Measurements from ENCODE around the gene PRKAR2B. TPM values are rescaled to one million over a fixed set of nuclear protein-coding genes. Genes with fewer than 3 reads are reported as not detected.
"Not testable (repeated sequence)": the region's sequence is repeated elsewhere in the genome, so short reads cannot be mapped to it uniquely, and the experiment has no call there.

The PRKAR2B gene
- total and polyA plus RNA-seq, 2 of the 4 experiments (the other 2 are of a cell fraction) = 3.0 to 3.1 TPM

GRCh38 chr7:107093671-107094070, 49.2 kb downstream of the PRKAR2B start:
- H3K9me1 ChIP-seq (ENCODE audit: insufficient read depth, low read length); H3K14ac ChIP-seq (replicated peaks; ENCODE audit: low read depth, low read length); H3K27me3 ChIP-seq (ENCODE audit: control insufficient read depth, insufficient read depth, low read length); H2BK15ac ChIP-seq (ENCODE audit: low read depth, low read length); H3K79me1 ChIP-seq (ENCODE audit: low read depth in 1 of 2, low read length in 2 of 2); H2BK5ac ChIP-seq (ENCODE audit: low read depth, low read length, poor library complexity, severe bottlenecking); H2BK120ac ChIP-seq (ENCODE audit: low read depth, low read length); dilution Hi-C loops (cut with HindIII; ENCODE audit: low sequenced_read_pairs, unreplicated experiment); H2AK5ac ChIP-seq (ENCODE audit: low read depth, low read length); H3K4me2 ChIP-seq (ENCODE audit: low read depth, low read length); H2AFZ ChIP-seq (replicated peaks; ENCODE audit: low read length, poor library complexity); ATAC-seq (ENCODE audit: low read depth); intact Hi-C loops (cut with micrococcal nuclease); H3K56ac ChIP-seq (ENCODE audit: extremely low read depth, insufficient read depth, low read length); H3K18ac ChIP-seq (ENCODE audit: low read depth, low read length); H3K9me3 ChIP-seq (ENCODE audit: control insufficient read depth, insufficient read depth, low read length); CTCF ChIA-PET; H3K23ac ChIP-seq (ENCODE audit: low read depth, low read length); H3K4me3 ChIP-seq (ENCODE audit: insufficient read depth, low read depth, low read length); H4K5ac ChIP-seq (ENCODE audit: low read depth, low read length); H3K27ac ChIP-seq (ENCODE audit: insufficient read depth, low read length); H3K36me3 ChIP-seq (ENCODE audit: control insufficient read depth, insufficient read depth, low read length); DNase-seq; H2BK20ac ChIP-seq (ENCODE audit: low read depth, low read length); in situ Hi-C loops (cut with MboI; ENCODE audit: low sequenced_read_pairs); H4K20me1 ChIP-seq (ENCODE audit: insufficient read depth, low read length); BruUV-seq (replicated peaks); H3K4ac ChIP-seq (ENCODE audit: low read depth, low read length); H3K9ac ChIP-seq (ENCODE audit: low read depth, low read length); POLR2A ChIA-PET (ENCODE audit: unreplicated experiment); H4K8ac ChIP-seq (ENCODE audit: low read depth in 2 of 2, low read length in 2 of 2); H2AK9ac ChIP-seq (replicated peaks; ENCODE audit: low read depth, low read length, poor library complexity); H4K91ac ChIP-seq (ENCODE audit: insufficient read depth, low read depth, low read length); H3K4me1 ChIP-seq (ENCODE audit: control insufficient read depth, insufficient read depth, low read length): not testable (repeated sequence)
- no CpG with 5 or more reads among the region's 5 CpGs for WGBS, 2 experiments (ENCODE audit: extremely low coverage in 2 of 2, insufficient read length in 1 of 2)

GRCh38 chr7:107099154-107099553, 54.6 kb downstream of the PRKAR2B start:
- H2BK120ac ChIP-seq (ENCODE audit: low read depth, low read length); H3K27me3 ChIP-seq (ENCODE audit: control insufficient read depth, insufficient read depth, low read length); H3K27ac ChIP-seq (ENCODE audit: insufficient read depth, low read length); H3K9me3 ChIP-seq (ENCODE audit: control insufficient read depth, insufficient read depth, low read length); H3K23ac ChIP-seq (ENCODE audit: low read depth, low read length); H3K14ac ChIP-seq (replicated peaks; ENCODE audit: low read depth, low read length); H4K5ac ChIP-seq (ENCODE audit: low read depth, low read length); H3K4me1 ChIP-seq (ENCODE audit: control insufficient read depth, insufficient read depth, low read length); H3K56ac ChIP-seq (ENCODE audit: extremely low read depth, insufficient read depth, low read length); H3K9me1 ChIP-seq (ENCODE audit: insufficient read depth, low read length); H3K4me2 ChIP-seq (ENCODE audit: low read depth, low read length); intact Hi-C loops (cut with micrococcal nuclease); H3K79me1 ChIP-seq (ENCODE audit: low read depth in 1 of 2, low read length in 2 of 2); H3K18ac ChIP-seq (ENCODE audit: low read depth, low read length); POLR2A ChIA-PET (ENCODE audit: unreplicated experiment); H2BK15ac ChIP-seq (ENCODE audit: low read depth, low read length); H3K4me3 ChIP-seq (ENCODE audit: insufficient read depth, low read depth, low read length); H2BK20ac ChIP-seq (ENCODE audit: low read depth, low read length); H3K9ac ChIP-seq (ENCODE audit: low read depth, low read length); H2AK5ac ChIP-seq (ENCODE audit: low read depth, low read length); in situ Hi-C loops (cut with MboI; ENCODE audit: low sequenced_read_pairs); H3K36me3 ChIP-seq (ENCODE audit: control insufficient read depth, insufficient read depth, low read length); H4K20me1 ChIP-seq (ENCODE audit: insufficient read depth, low read length); H2AK9ac ChIP-seq (replicated peaks; ENCODE audit: low read depth, low read length, poor library complexity); H3K4ac ChIP-seq (ENCODE audit: low read depth, low read length); ATAC-seq (ENCODE audit: low read depth); BruUV-seq (replicated peaks); dilution Hi-C loops (cut with HindIII; ENCODE audit: low sequenced_read_pairs, unreplicated experiment); H2AFZ ChIP-seq (replicated peaks; ENCODE audit: low read length, poor library complexity); H4K8ac ChIP-seq (ENCODE audit: low read depth in 2 of 2, low read length in 2 of 2); H2BK5ac ChIP-seq (ENCODE audit: low read depth, low read length, poor library complexity, severe bottlenecking); H4K91ac ChIP-seq (ENCODE audit: insufficient read depth, low read depth, low read length); DNase-seq: not testable (repeated sequence)
- WGBS, 2 experiments (ENCODE audit: extremely low coverage in 2 of 2, insufficient read length in 1 of 2) = no CpG with 5 or more reads among the region's 12 CpGs
- CTCF ChIA-PET = interaction anchor here (0.6 kb wide), 1 partner anchor 551 kb away, joined by 3 read pairs; no protein-coding TSS in a partner anchor

Measured in IMR-90 (cell line).